ENCODE measurements around the gene STXBP6.

Gene STXBP6

DNA sequence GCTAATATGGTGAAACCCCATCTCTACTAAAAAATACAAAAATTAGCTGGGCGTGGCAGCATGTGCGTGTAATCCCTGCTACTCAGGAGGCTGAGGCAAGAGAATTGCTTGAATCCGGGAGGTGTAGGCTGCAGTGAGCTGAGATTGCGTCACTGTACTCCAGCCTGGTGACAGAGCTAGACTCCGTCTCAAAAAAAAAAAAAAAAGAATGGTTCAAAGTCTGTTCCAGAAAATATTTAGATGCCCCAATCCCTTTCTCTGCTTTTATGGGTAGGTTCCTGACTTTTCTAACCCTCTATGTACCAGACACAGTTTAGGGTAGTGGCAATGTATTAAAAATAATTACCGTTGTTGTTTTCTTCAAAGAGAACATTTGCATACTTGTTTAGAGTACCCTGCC, 161.4 kb downstream of the STXBP6 start:
- TF ChIP-seq, protein P1, sequence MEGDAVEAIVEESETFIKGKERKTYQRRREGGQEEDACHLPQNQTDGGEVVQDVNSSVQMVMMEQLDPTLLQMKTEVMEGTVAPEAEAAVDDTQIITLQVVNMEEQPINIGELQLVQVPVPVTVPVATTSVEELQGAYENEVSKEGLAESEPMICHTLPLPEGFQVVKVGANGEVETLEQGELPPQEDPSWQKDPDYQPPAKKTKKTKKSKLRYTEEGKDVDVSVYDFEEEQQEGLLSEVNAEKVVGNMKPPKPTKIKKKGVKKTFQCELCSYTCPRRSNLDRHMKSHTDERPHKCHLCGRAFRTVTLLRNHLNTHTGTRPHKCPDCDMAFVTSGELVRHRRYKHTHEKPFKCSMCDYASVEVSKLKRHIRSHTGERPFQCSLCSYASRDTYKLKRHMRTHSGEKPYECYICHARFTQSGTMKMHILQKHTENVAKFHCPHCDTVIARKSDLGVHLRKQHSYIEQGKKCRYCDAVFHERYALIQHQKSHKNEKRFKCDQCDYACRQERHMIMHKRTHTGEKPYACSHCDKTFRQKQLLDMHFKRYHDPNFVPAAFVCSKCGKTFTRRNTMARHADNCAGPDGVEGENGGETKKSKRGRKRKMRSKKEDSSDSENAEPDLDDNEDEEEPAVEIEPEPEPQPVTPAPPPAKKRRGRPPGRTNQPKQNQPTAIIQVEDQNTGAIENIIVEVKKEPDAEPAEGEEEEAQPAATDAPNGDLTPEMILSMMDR (IDR thresholded peaks at IDR 0.05; ENCODE audit: low read depth, low read length, missing control alignments) = no peak
- no peak overlapping the region for H3K4me3 ChIP-seq (ENCODE audit: low read depth, low read length)
- no peak for DNase-seq (ENCODE audit: low read depth)

- TF ChIP-seq, protein P1 (IDR thresholded peaks at IDR 0.05; ENCODE audit: low read depth, low read length, missing control alignments) = no peak
- DNase-seq (ENCODE audit: low read depth) = no peak
- H3K4me3 ChIP-seq (ENCODE audit: low read depth, low read length) = no peak overlapping the region
Measured at GRCh38 chr14:24887623-24888304, 162.2 kb downstream of the STXBP6 start.

- TF ChIP-seq, protein P1 (IDR thresholded peaks at IDR 0.05; ENCODE audit: low read depth, low read length, missing control alignments) = no peak
- no peak overlapping the region for H3K4me3 ChIP-seq (ENCODE audit: low read depth, low read length)
- DNase-seq (ENCODE audit: low read depth) = no peak
Measured at GRCh38 chr14:24885410-24885913, 164.5 kb downstream of the STXBP6 start.

- TF ChIP-seq, protein P1 (IDR thresholded peaks at IDR 0.05; ENCODE audit: low read depth, low read length, missing control alignments) = no peak
- no peak overlapping the region for H3K4me3 ChIP-seq (ENCODE audit: low read depth, low read length)
- DNase-seq (ENCODE audit: low read depth) = no peak
Measured at GRCh38 chr14:24883576-24883975, 166.4 kb downstream of the STXBP6 start.

DNA sequence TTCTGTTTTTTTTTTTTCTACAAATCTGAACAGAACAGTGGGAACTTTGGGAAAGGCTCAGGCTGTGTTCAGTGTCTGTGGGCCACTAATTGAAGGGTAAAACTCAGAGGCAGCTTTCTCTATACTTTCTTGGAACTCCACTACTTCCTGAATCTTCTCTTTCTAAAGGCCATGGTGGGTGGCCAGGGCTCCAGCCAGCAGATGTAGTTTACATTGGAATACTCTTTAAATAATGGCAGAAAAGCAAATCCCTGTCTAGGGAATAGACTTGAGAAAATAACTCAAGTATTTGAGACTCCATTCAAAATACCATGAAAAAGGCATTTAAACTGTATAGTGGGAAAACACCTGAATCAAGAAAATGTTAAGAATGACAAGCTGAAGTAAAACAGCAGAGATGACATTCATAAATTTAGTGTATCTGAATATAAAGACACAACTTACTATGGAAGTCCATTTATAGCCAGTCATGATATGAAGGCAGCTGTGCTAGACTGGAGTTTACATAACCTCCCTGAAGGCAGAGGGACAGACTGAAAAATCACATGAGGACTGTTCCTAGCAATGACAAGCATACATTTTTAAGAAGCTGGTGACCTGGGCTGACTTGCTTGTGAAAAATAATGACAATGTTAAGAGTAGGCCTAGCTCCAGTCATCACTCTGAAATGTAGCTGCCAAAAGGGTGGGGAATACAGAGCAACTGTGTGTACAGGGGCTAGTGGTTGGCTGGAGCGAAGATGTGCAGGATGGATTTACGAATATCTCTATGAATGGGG, 168.6 kb downstream of the STXBP6 start:
- DNase-seq (ENCODE audit: low read depth) = no peak
- TF ChIP-seq, protein P1 (IDR thresholded peaks at IDR 0.05; ENCODE audit: low read depth, low read length, missing control alignments) = no peak

DNA sequence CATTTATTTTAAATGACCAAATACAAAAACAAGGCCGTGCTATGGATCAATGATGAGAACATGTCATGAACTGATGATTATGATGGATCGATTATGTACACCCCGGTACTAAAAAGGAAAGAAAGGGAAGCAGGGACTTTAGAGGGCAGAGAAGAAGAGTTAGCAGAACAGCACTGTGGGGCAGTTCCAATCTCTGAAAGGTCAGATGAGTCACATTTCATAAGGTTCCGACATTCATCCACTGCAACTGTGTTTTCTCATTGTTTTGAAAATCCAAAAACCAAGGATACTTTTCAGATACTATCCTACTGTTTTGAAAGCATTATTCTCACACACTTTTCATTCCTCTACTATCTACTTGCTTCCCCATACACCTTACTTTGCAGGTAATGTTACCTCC, 169.3 kb downstream of the STXBP6 start:
- DNase-seq (ENCODE audit: low read depth) = no peak
- no peak overlapping the region for H3K4me3 ChIP-seq (ENCODE audit: low read depth, low read length)
- TF ChIP-seq, protein P1 (IDR thresholded peaks at IDR 0.05; ENCODE audit: low read depth, low read length, missing control alignments) = no peak

More for the DNA sequence above, 168.6 kb downstream of the STXBP6 start:
- no peak overlapping the region for H3K4me3 ChIP-seq (ENCODE audit: low read depth, low read length)

Measured in GM12864 (cell line).